HG02852 (cell line): ENCODE data around the gene KCND3.

Experiments used
- ATAC-seq: cut with Tn5 transposase; IDR thresholded peaks from one replicate; pipeline ENCODE4 v1.9.1; 2021; ENCODE audit warnings: mild to moderate bottlenecking, moderate library complexity; ENCODE audit not compliant: unreplicated experiment

The KCND3 gene

GRCh38 chr1:111989531-111990025 is at the start of gene KCND3:
Gene KCND3, minus strand, starts transcription at chr1:111989668.
- no peak for ATAC-seq

GRCh38 chr1:112034277-112034676 is 44.8 kb upstream of the KCND3 start:
- no peak for ATAC-seq

- no peak for ATAC-seq
Measured at GRCh38 chr1:112033439-112034120, 44.1 kb upstream of the KCND3 start.

GRCh38 chr1:112030157-112030556 is 40.7 kb upstream of the KCND3 start:
- ATAC-seq = no peak

GRCh38 chr1:112027696-112028095 is 38.2 kb upstream of the KCND3 start:
- ATAC-seq = no peak

GRCh38 chr1:112026501-112026900 is 37.0 kb upstream of the KCND3 start:
- no peak for ATAC-seq

- ATAC-seq = no peak
Measured at GRCh38 chr1:112026016-112026415, 36.5 kb upstream of the KCND3 start.

GRCh38 chr1:112021263-112021662 is 31.8 kb upstream of the KCND3 start:
- no peak for ATAC-seq

- no peak for ATAC-seq
Measured at GRCh38 chr1:112017183-112017582, 27.7 kb upstream of the KCND3 start.

GRCh38 chr1:112012823-112013222 is 23.4 kb upstream of the KCND3 start:
- ATAC-seq = no peak

- ATAC-seq = no peak
Measured at GRCh38 chr1:112011202-112011601, 21.7 kb upstream of the KCND3 start.

GRCh38 chr1:112007169-112007568 is 17.7 kb upstream of the KCND3 start:
- no peak for ATAC-seq

- ATAC-seq = no peak
Measured at GRCh38 chr1:112006416-112007025, 17.1 kb upstream of the KCND3 start.

- no peak for ATAC-seq
Measured at GRCh38 chr1:112004076-112004475, 14.6 kb upstream of the KCND3 start.

GRCh38 chr1:112002514-112002913 is 13.0 kb upstream of the KCND3 start:
- ATAC-seq = no peak

- no peak for ATAC-seq
Measured at GRCh38 chr1:112001436-112001835, 12.0 kb upstream of the KCND3 start.

GRCh38 chr1:112000048-112000447 is 10.6 kb upstream of the KCND3 start:
- no peak for ATAC-seq

- no peak for ATAC-seq
Measured at GRCh38 chr1:111998332-111998731, 8.9 kb upstream of the KCND3 start.

GRCh38 chr1:111992476-111992875 is 3.0 kb upstream of the KCND3 start:
- no peak for ATAC-seq

- no peak for ATAC-seq
Measured at GRCh38 chr1:111990878-111991718, 1.6 kb upstream of the KCND3 start.

GRCh38 chr1:111990026-111990877 is 784 bp upstream of the KCND3 start:
- ATAC-seq = no peak
